Testis (tissue), 2 donors: ENCODE measurements around the gene FBXL19.
"Not testable (repeated sequence)": the region's sequence is repeated elsewhere in the genome, so short reads cannot be mapped to it uniquely, and the experiment has no call there.

Source experiments
- POLR2A ChIP-seq: fragments of 450-650 bp; IDR thresholded peaks from one replicate; pipeline ENCODE4 v1.6.1; 2017; ENCODE audit warnings: antibody characterized with exemption, mild to moderate bottlenecking, moderate library complexity
- TF ChIP-seq, protein P1 (sequence below), 3 experiments: fragments of 450-650 bp in 2 of 3; fragments of 200-600 bp in 1 of 3; sonication (generic) in 1 of 3; IDR thresholded peaks; one replicate each; pipeline ENCODE4 v1.5.1; 2016 to 2019; ENCODE audit warnings: antibody characterized with exemption in 3 of 3, mild to moderate bottlenecking in 2 of 3, moderate library complexity in 1 of 3

DNA sequence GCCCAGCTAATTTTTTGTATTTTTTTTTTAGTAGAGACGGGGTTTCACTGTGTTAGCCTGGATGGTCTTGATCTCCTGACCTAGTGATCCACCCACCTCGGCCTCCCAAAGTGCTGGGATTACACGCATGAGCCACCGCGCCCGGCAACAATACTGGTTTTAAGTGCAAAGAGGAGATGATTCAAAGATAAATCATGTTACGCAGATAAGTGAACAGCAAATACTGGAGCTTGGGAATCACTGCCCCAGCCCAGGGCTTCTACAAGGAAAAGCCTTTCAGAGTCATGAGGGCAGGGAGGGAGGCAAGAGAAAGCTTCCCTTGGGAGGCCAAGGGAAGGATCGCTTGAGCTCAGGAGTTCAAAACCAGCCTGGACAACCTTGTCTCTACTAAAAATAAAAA, 16.2 kb downstream of the FBXL19 start:
- TF ChIP-seq POLR2A: not testable (repeated sequence)
- TF ChIP-seq, protein P1, sequence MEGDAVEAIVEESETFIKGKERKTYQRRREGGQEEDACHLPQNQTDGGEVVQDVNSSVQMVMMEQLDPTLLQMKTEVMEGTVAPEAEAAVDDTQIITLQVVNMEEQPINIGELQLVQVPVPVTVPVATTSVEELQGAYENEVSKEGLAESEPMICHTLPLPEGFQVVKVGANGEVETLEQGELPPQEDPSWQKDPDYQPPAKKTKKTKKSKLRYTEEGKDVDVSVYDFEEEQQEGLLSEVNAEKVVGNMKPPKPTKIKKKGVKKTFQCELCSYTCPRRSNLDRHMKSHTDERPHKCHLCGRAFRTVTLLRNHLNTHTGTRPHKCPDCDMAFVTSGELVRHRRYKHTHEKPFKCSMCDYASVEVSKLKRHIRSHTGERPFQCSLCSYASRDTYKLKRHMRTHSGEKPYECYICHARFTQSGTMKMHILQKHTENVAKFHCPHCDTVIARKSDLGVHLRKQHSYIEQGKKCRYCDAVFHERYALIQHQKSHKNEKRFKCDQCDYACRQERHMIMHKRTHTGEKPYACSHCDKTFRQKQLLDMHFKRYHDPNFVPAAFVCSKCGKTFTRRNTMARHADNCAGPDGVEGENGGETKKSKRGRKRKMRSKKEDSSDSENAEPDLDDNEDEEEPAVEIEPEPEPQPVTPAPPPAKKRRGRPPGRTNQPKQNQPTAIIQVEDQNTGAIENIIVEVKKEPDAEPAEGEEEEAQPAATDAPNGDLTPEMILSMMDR (IDR thresholded peaks at IDR 0.05): not testable (repeated sequence)
